Muscle of back (tissue), 11 donors: ENCODE data around the gene SCN2A. TPM values are rescaled to one million over a fixed set of nuclear protein-coding genes. Genes with fewer than 3 reads are reported as not detected.
A peak's percentile ranks its signal among the peaks of the same experiment; 100 is the strongest.
"Not testable (repeated sequence)": the region's sequence is repeated elsewhere in the genome, so short reads cannot be mapped to it uniquely, and the experiment has no call there.

Source experiments
- DNase-seq, 3 donors: peaks; one replicate each; pipeline versions ENCODE4 v3.0.0 to v3.0.0-alpha.2; 2013
- polyA plus RNA-seq, 10 donors: library from polyadenylated mRNA; unstranded; fragments of 120-200 nt; gene quantifications; one replicate each; pipeline ENCODE4 v1.2.1, GENCODE V29; 2013; ENCODE audit not compliant: insufficient read length in 10 of 10

SCN2A gene
- polyA plus RNA-seq, 10 donors = 0.03 to 0.34 (median 0.07) TPM; not detected in 1

DNA sequence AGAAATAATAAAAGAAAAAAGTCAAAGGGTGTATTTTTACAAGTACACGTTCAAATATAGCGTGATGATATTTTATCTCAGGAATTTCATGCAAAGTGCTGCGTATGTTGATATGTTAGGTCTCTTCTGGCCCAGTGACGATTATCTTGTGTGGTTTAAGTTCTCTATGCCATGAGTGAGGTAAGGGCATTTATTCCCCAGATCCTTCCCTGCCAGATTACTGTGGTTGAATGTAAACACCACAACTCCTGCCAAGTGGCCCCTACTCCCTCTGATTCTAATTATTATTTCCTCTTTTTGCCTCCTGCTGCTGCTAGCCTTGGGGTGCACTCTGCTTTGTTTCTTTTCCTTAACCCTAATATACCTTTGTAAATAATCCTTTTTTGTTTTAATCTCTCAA is 12.2 kb downstream of the SCN2A start:
- DNase-seq = no peak

DNA sequence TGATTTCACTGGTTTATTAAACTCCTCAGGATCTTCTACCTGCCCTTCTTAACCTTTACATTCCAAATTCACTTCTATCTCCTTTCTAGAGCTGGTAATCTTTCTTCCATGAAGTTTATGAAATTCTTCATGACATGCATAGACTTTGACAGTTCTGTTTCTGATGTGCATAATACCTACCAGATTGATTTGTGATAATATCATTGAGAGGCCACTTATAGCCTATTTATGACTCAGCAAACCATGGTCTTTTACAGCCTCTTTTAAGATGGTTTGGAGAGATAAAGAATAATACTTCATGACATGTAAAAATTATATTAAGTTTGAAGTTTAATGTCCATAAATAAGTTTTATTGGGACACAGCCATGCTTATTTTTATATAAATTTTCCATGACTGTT is 14.0 kb downstream of the SCN2A start:
- DNase-seq = no peak

DNA sequence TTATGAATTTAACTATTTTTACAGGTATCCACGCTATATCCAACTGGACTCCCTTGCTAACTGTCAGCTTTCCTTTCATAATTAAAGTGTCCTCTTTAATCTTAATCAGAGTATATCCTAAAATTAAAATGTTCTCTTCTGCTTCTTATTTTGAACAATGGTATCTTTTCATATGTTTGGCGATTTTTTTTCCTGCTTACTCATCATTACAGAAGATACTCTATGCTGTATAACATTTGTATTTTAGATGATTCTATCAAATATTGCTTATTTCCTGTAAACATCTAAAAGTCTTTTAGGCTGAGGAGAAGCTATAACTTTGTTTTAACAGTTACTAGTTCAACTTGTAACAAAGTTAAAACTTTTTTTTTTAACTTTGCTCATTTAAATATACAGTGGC is 17.4 kb downstream of the SCN2A start:
- no peak for DNase-seq

DNA sequence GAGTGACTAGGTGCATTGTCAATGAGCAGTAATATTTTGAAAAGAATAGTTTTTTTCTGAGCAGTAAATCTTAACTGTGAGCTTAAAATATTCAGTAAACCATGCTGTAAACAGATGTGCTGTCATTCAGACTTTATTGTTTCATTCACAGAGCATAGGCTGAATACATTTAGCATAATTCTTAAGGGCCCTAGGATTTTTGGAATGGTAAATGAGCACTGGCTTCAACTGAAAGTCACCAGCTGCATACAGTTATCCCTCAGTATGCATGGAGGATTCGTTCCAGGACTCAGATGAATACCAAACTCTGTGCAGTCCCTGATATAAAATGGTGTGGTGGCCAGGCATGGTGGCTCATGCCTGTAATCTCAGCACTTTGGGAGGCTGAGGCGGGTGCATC is 21.1 kb downstream of the SCN2A start:
- not testable (repeated sequence) for DNase-seq

DNA sequence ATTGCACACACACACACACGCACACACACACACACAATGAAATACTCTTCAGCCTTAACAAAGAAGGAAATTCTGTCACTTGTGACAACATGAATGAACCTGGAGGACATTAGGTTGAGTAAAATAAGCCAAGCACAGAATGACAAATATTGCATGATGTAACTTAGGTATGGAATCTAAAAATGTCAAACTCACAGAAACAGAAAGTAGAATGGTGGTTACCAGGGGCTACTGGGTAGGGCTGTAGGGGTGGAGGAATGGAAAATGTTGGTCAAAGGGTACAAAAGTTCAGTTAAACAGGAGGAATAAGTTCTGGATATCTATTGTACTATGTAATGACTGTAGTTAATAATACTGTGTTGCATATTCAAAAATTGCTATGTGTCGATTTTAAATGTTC is 29.5 kb downstream of the SCN2A start:
- DNase-seq = no peak

DNA sequence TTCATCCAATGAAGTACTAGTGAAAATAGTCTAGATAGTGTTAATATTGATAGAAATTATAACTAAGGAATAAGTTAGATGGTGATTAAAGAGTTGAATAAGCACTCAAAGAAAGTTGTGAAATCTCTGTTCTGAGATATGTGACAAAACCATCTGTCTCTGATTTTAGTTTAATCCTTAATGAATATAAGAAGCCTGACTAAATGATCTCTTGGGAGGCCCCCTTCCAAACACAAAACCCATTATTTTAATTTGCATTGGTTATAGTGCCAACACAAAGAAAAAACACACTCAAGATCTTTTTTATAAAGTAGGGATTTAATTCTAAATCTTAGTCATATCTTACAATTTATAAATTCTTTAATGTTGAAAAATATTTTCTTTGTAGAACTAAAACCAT is 34.0 kb downstream of the SCN2A start:
- DNase-seq = no peak

DNA sequence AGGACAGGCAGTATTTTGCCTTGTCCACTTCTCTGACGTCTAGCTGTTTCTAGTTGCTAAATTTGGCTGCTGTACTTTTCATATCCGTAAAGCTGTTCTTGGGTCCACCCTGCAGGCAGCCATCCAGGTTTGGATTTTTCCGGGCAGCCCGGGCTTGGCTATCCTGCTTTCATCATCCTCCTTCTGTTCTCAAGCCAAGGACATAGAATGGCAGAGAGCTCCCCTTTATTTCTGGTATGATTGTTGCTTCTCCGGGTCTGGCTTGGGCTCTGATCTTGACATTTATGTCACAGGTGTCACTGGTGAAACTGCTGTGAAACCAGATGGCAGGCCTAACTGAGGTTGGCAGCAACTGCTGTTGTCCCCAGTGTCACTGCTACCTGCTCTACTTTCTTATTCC is 35.5 kb downstream of the SCN2A start:
- DNase-seq = peak in 1 of 3 donors; percentile 5

DNA sequence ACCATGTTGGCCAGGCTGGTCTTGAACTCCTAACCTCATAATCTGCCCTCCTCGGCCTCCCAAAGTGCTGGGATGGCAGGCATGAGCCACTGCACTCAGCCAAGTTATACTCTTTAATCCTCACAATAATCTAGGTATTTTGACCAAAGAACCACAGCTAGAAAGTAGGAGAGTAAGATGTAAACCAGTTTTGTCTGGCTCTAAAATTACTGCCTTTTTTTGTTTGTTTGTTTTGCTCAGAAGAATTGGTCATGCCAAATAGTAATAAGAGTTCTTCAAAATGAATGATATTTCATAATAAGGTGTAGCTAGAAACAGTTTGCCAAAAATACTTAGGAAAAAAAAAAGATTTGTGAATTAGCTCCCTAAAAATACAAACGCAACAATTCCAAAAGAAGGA is 36.7 kb downstream of the SCN2A start:
- no peak for DNase-seq

DNA sequence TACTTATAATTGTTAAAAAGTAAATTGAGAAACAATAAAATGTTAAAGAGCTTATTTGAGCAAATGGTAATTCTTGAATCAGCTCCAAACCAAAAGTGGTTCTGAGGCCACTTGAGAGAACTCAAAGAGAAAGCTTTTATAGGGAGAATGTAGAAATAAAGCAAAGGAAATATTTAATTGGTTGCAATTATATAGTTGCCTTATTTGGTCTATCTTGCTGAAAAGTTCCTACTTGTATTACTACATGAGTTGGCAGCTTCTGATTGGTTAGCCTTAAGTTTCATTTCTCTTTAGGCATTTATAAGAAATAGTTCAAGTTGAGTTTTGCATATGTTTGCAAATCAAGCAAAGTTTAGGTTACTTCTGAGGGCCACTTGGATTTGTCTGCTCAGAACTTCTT is 38.1 kb downstream of the SCN2A start:
- DNase-seq = no peak

DNA sequence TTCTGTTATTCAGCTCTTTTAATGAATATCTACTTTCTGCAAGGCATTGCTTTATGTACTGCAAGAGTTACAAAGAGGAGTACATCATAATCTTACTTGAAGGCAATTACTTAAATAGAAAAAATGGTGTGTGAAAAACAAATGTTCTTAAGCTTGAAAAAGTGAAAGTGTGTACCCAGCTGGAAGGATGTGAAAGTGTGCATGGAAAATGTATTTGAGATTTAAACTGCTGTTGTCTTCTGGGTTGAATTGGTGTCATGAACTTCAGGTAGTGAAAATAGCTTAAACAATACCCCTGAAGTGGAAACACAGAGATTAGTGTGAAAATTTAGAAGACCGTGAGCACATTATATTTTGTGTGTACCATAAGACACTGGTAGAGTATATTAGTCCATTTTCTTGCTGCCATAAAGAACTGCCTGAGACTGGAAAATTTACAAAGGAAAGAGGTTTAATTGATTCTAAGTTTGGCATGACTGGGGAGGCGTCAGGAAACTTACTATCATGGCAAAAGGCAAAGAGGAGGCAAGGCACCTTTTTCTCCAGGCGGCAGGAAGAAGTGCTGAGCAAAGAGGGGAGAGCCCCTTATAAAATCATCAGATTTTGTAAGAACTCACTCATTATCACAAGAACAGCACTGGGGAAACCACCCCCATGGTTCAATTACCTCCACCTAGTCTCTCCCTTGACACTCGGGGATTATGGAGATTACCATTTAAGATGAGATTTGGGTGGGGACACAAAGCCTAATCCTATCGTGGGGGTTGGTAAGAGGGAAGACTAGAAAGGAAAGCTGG is 38.8 kb downstream of the SCN2A start:
- DNase-seq = no peak

DNA sequence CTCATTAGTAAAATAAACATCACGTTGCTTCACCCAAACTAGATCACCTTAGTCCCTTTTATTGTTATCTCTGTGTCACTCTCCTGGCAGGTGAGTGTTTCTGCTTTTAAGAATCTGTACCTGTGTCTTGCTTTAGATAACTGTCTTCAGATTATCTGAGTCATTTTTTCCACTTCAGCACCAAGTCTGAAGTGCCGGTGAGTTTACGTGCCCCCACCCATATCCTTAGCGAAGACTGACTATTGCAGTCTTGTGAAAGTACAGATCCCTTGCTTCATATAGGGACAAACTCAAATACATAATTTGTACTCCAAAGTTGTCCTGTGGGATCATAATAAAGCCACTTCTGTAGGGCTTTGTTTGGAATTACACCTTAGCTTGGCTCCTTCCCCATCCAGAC is 41.1 kb downstream of the SCN2A start:
- no peak for DNase-seq

DNA sequence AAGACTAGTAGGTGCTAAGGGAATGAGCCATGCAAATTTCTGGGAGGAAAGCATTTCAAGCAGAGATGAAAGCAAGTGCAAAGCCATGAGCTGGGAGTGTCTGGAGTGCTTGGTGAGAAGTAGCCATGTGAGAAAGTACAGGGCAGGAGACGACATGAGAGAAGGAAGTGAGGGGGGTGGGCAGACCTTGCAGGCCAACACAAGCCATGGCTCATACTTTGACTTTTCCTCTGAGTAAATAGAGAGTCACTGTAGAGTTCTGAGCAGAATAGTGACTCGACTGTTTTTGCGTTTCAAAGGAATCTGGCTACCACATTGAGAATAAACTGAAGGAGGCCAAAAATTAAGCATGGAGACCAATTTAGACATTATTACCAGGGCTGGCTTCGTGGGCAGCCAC is 42.2 kb downstream of the SCN2A start:
- DNase-seq = no peak

DNA sequence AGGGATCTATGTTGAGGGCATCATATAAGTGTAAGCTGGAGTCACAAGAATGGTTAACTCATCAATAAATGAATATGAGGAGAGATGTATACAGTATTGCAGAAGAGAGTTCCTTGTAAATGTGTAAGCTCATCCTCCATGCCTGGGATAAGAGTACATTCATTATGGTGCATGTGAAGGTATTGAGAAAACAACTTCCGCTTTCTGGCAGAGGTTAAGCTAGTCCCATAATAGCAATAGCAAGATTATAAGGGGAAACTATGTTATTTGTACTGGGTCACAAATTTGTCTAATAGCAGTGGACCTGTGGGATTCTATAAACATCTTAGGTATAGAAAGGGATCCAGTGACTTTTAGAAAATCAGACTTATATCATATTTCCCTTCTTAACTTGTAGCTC is 44.1 kb downstream of the SCN2A start:
- DNase-seq = no peak

DNA sequence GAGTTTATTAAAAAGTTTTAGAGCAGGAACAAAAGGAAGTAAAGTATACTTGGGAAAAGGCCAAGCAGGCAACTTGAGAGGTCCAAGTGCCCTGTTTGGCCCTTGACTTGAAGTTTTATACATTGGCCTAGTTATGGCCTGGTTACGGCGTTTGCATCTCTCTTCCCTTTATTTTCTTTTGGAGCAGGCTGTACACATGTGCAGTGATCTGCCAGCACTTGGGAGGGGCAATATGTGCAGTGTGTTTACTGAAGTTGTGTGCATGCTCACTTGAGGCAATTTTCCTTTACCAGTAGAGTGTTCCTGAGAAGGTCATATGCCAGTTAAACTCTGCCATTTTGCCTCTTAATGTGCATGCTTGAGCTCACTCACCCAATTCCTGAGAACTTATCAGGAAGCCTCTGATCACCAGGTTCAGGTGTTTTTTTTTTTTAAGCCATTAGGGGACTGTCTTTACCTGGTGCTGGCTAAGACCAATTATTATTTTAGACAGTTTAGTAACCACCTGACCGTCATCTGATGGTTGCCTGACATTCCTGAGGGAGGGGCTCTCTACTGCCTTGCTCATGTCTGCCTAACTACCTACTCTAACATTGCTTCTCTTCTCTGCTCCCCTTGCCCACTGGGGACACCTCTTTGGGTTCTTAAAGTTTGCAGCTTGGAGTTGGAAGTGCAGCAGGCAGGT is 48.0 kb downstream of the SCN2A start:
- no peak for DNase-seq

DNA sequence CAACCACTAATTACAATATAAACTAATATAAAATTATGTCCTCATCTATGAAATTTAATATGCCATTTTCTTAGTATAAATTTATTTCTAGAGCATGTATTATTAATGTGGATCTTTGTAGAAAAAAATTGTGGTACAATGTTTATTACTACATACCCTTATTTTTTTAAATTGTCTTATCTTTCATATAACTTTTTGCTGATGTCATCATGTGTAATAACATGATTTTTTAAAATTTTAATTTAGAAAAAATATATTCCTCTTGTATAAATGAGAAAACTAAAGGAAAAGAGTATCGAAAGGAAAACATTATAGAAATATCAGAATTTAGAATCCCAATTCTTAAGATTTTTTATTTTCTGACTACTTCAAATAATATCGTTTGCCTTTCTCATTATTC is 49.9 kb downstream of the SCN2A start:
- DNase-seq = no peak

DNA sequence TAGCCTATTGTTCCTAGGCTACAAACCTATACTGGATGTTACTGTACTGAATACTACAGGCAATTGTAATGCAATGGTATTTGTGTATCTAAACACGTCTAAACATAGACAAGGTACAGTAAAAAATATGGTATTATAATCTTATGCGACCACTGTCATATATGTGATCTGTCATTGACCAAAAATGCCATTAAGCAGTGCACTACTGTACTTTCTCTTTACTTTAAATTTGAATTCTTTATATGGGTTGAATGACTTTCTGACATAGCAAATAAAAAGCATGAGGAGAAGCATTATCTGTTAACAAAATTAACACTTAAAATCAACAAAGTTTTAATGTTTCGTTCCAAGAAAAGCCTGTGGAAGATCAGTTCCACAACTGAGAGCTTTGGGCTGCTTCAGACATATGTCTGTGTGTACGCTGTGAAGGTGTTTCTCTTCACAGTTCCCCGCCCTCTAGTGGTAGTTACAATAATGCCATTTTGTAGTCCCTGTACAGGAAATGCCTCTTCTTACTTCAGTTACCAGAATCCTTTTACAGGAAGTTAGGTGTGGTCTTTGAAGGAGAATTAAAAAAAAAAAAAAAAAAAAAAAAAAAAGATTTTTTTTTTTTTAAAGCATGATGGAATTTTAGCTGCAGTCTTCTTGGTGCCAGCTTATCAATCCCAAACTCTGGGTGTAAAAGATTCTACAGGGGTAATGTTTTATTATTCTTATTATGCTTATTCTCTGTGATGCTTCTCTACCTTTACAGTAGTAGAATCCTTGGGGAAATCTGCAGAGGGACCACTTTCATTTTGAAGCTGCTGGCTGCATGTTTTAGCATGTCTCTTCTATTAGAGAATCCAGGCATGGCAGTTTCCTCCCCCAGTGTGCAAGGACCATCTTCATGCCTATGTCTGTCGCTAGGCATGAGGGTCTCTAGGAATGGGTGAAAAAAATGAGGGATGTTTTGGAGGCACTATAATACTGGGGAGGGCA is 54.5 kb downstream of the SCN2A start:
- DNase-seq = peak; percentile 86 to 92 (median 88)

DNA sequence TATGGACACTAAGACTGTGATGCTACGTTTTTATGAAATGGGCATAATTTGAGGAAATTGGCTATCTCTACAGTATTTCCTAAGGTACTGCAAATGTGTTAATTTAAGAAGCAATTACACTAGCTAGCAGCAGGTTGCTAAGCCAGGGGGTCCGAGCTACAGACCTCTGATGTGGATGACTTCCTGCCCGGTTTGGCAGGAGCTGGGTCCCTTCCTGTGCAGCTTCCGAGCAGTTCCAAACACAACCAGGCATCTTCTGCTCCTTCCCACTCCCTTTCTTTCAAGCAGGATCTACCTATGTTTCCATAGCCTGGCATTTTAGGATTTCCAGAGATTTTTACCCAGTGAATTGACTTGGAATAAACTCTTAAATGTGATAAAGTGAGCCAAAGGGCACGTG is 55.7 kb downstream of the SCN2A start:
- DNase-seq = no peak

DNA sequence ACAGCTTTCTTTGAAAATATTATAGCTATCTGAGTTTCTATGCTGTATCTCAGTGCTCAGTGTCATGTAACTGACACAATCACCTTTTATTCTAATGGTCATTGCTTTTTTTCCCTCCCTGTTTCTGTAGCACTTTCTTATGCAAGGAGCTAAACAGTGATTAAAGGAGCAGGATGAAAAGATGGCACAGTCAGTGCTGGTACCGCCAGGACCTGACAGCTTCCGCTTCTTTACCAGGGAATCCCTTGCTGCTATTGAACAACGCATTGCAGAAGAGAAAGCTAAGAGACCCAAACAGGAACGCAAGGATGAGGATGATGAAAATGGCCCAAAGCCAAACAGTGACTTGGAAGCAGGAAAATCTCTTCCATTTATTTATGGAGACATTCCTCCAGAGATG is 56.4 kb downstream of the SCN2A start:
- DNase-seq = no peak

DNA sequence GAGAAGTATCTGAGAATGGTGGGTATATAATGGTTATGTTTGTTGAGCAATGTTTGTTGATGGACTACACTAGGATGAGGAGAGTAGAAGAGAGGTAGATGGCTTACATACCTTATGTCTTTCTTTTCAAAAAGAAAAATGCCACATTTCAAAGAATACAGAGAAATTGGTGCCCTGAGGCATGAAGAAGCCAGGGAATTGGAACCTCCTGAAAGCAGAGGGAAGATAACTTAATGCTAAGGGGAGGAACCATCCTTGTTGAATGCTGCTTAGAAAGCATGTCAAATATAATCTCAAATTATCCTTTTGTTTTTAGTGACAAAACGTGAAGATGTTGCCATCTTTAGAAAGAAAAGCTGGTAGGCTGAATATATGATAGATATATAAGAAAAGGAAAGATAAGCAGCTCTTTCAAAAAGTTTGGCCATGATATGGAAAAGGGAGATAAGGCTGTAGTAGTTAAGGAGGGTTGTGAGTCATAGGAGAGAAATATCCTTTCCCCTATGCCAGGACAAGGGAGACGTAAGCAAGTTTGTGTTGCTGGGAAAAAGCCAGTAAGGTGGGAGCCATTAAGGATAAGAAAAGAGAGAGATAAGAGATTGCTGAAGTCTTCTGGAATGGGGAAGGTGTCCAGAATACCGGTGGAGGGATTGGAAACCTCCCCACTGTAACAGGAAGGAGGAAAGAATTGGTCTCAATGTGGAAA is 66.3 kb downstream of the SCN2A start:
- no peak for DNase-seq

DNA sequence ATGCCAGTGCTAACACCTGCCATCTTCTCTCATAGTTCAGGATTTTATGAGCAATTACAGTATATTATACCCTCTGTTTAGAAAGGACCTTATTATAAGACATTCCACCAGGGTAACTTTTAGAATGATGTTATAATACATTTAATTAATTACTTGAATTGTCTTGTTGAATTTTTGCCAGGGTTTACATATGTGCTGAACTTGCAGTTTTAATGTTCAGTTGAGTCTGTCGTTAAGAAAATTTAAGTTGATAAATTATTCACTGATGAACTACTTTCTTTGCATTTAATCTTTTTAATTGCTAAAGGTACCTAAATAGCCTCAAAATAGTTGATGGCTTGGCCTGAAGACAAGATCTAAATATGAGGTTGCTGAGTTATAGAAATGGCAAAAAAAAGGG is 68.1 kb downstream of the SCN2A start:
- DNase-seq = no peak

DNA sequence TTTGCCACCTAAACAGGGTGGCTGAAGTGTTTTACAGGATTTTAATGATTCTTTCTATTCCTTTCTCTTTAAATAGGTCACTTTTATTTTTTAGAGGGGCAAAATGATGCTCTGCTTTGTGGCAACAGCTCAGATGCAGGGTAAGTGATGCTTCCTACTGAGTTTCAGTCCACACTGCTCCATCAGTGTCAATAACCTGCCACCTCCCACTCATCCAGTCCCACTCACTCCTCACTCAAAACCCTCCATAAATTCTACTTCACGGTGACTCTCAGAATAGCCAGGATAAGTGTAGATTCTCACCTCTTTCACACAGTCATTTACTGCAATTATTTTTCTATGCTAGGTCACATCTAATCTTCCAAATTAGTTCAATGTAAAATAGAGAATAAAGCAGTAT is 72.7 kb downstream of the SCN2A start:
- DNase-seq = no peak

DNA sequence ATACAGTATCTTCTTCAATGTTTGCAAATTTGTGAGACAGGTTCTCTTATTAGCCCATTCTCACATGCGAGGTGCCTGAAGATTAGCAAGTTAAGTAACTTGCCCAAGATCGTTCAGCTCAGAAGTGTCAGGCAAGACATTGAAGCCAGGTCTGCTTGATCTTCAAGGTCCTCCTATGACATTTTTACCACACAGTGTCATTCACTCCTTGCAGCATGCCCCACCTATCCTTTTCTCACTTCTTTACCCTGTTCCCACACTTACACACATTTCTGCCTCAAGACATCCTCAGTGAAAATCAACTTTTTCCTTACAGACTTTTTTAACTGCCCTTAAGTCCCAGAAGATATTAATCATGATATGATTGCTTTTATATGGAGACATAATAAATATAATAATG is 73.8 kb downstream of the SCN2A start:
- no peak for DNase-seq
